GM23248 (cell line): ENCODE measurements around the gene MARCHF5. TPM values are rescaled to one million over a fixed set of nuclear protein-coding genes. Genes with fewer than 3 reads are reported as not detected.

ENCODE experiments used
- DNase-seq: peaks from one replicate; pipeline ENCODE4 v3.0.0-alpha.2; 2015
- H2AFZ ChIP-seq: fragments of 200-600 bp; sonication (generic); 2 replicates; pipeline ENCODE4 v1.6.1; 2016; ENCODE audit warnings: antibody characterized with exemption
- H3F3A ChIP-seq: fragments of 200-600 bp; sonication (generic); 2 replicates; pipeline ENCODE4 v1.6.1; 2016; ENCODE audit warnings: mild to moderate bottlenecking, antibody characterized with exemption, mixed run types; ENCODE audit not compliant: insufficient read depth
- H3K27ac ChIP-seq: fragments of 200-600 bp; sonication (generic); 2 replicates; pipeline ENCODE4 v1.5.1; 2016; ENCODE audit warnings: mild to moderate bottlenecking
- H3K27me3 ChIP-seq: fragments of 200-600 bp; sonication (generic); replicated peaks from 2 replicates; pipeline ENCODE4 v1.6.1; 2016; ENCODE audit warnings: mild to moderate bottlenecking; ENCODE audit not compliant: insufficient read depth
- H3K36me3 ChIP-seq: fragments of 200-600 bp; sonication (generic); 2 replicates; pipeline ENCODE4 v1.6.1; 2016; ENCODE audit warnings: low read depth, mild to moderate bottlenecking
- H3K4me1 ChIP-seq: fragments of 200-600 bp; sonication (generic); 2 replicates; pipeline ENCODE4 v1.6.1; 2016; ENCODE audit warnings: mild to moderate bottlenecking; ENCODE audit not compliant: insufficient read depth
- H3K4me2 ChIP-seq: fragments of 200-600 bp; sonication (generic); one replicate; pipeline ENCODE4 v1.6.1; 2016; ENCODE audit warnings: mild to moderate bottlenecking; ENCODE audit not compliant: unreplicated experiment
- H3K4me3 ChIP-seq: fragments of 200-600 bp; sonication (generic); 2 replicates; pipeline ENCODE4 v1.5.1; 2016; ENCODE audit warnings: mild to moderate bottlenecking
- H3K79me2 ChIP-seq: fragments of 200-600 bp; sonication (generic); 2 replicates; pipeline ENCODE4 v1.6.1; 2016; ENCODE audit warnings: mild to moderate bottlenecking; ENCODE audit not compliant: insufficient read depth
- H3K9ac ChIP-seq: fragments of 200-600 bp; sonication (generic); 2 replicates; pipeline ENCODE4 v1.6.1; 2016; ENCODE audit warnings: mild to moderate bottlenecking
- H3K9me2 ChIP-seq: fragments of 200-600 bp; sonication (generic); 2 replicates; pipeline ENCODE4 v1.6.1; 2016; ENCODE audit warnings: mixed run types, mild to moderate bottlenecking, moderate library complexity; ENCODE audit not compliant: insufficient read depth
- H3K9me3 ChIP-seq: fragments of 200-600 bp; sonication (generic); one replicate; pipeline ENCODE4 v1.6.1; 2017; ENCODE audit warnings: low read depth
- H4K20me1 ChIP-seq: fragments of 200-600 bp; sonication (generic); 2 replicates; pipeline ENCODE4 v1.6.0; 2016; ENCODE audit not compliant: insufficient read depth
- EZH2 ChIP-seq: fragments of 200-600 bp; sonication (generic); IDR thresholded peaks from 2 replicates; pipeline ENCODE4 v1.6.1; 2018; ENCODE audit warnings: antibody characterized with exemption, mild to moderate bottlenecking; ENCODE audit not compliant: insufficient read depth, poor library complexity, severe bottlenecking
- EZH2phosphoT487 ChIP-seq: fragments of 200-600 bp; sonication (generic); IDR thresholded peaks from 2 replicates; pipeline ENCODE4 v1.6.1; 2018; ENCODE audit warnings: antibody characterized with exemption, moderate library complexity, mild to moderate bottlenecking, low read depth; ENCODE audit not compliant: insufficient read depth
- WGBS, 2 experiments: methylation state at CpG; one replicate each; pipeline ENCODE4 v1.1.6; 2015 to 2017; ENCODE audit warnings: low lambda C conversion rate in 2 of 2, low coverage in 1 of 2; ENCODE audit errors: missing lambda C conversion rate in 2 of 2; 5-methylcytosine and 5-hydroxymethylcytosine counted together
- in situ Hi-C: fragments of 300-500 bp; cut with MboI; formaldehyde crosslinking; loops from 2 replicates; pipeline ENCODE4 v1.15.0; 2020
- polyA plus RNA-seq: library from polyadenylated mRNA; unstranded; fragments of >200 nt; fragmentation: Nextera tagmentation; extraction: Ambion mirVana; gene quantifications from 2 replicates; pipeline ENCODE4 v1.2.1, GENCODE V29; 2016
- total RNA-seq: library from RNA; depleted of rRNA; stranded (reverse); fragments of >200 nt; shearing (Covaris generic); gene quantifications from 2 replicates; pipeline ENCODE4 v1.2.3, GENCODE V29; 2014

MARCHF5 gene
- total and polyA plus RNA-seq, 2 experiments from 2014 or later: 14.2 to 41.4 TPM

DNA sequence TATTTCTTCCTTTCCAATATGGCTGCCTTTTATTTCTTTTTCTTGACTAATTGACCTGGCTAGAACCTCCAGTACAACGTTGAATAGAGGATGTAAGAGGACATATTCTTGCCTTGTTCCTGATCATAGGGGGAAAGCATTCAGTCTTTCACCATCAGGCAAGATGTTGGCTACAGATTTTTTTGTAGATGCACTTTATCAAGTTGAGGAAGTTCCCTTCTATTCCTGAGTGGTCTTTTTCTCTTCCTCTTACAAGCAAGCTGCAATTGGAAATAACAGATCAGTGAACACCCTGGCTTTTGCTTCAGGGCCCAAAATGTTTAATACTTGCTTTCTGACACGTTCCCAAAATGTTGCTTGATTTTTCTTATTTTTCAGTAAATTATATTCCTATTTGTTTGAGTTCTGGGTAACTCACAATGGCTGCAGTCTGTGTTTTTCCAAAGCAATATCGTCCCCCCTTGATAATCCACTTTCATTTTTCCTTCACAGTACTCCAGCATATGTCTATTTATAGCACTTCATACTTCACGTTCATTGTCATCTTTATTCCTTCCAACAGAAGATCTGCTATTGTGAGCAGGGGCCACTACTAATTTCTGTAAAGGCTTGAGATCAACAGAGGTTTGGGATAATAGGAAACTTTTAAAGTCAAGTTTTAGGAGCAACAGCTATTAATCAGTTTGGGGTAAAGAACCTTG lies 11.8 kb upstream of the MARCHF5 start:
- Histone ChIP-seq H2AFZ (0 out of 2 replicates have a peak overlapping the region, but pooled peaks have one; percentile 10), H3K4me2 (peak overlapping the region; percentile 18), H3K4me1 (no peaks in the 10 kb centered on the region), H3K36me3 (no peaks in the 10 kb centered on the region), H3K79me2 (no peaks in the 10 kb centered on the region), H3K27ac (no peak overlapping the region), H3K27me3 (no peaks in the 10 kb centered on the region), H3K9me3 (no peaks in the 10 kb centered on the region), H3K9ac (no peak overlapping the region), H4K20me1 (no peaks in the 10 kb centered on the region), H3K9me2 (no peaks in the 10 kb centered on the region), H3F3A (no peaks in the 10 kb centered on the region), H3K4me3 (0 out of 2 replicates have a peak overlapping the region, but pooled peaks have one; percentile 0)
- in situ Hi-C loops: no loop called here
- TF ChIP-seq EZH2: no peak
- TF ChIP-seq EZH2phosphoT487: no peak
- DNase-seq: peak; percentile 9
- WGBS, 2 experiments: 47 to 53% methylated on average over 4 of the region's 4 CpGs

- Histone ChIP-seq H3K27ac (no peak overlapping the region), H3K4me3 (no peak overlapping the region), H4K20me1 (no peaks in the 10 kb centered on the region), H3K79me2 (peaks cover 21% of the 10 kb centered on the region), H3K27me3 (no peaks in the 10 kb centered on the region), H2AFZ (no peak overlapping the region), H3K4me2 (no peak overlapping the region), H3F3A (no peaks in the 10 kb centered on the region), H3K4me1 (no peaks in the 10 kb centered on the region), H3K9me2 (no peaks in the 10 kb centered on the region), H3K9ac (no peak overlapping the region), H3K36me3 (no peaks in the 10 kb centered on the region), H3K9me3 (no peaks in the 10 kb centered on the region)
- no peak for DNase-seq
- no peak for TF ChIP-seq EZH2
- no peak for TF ChIP-seq EZH2phosphoT487
- in situ Hi-C loops: no loop called here
- WGBS, 2 experiments: 87 to 92% methylated on average over 9 to 10 of the region's 10 CpGs
These were observed 6.8 kb upstream of the MARCHF5 start for GRCh38 chr10:92284112-92284704.

DNA sequence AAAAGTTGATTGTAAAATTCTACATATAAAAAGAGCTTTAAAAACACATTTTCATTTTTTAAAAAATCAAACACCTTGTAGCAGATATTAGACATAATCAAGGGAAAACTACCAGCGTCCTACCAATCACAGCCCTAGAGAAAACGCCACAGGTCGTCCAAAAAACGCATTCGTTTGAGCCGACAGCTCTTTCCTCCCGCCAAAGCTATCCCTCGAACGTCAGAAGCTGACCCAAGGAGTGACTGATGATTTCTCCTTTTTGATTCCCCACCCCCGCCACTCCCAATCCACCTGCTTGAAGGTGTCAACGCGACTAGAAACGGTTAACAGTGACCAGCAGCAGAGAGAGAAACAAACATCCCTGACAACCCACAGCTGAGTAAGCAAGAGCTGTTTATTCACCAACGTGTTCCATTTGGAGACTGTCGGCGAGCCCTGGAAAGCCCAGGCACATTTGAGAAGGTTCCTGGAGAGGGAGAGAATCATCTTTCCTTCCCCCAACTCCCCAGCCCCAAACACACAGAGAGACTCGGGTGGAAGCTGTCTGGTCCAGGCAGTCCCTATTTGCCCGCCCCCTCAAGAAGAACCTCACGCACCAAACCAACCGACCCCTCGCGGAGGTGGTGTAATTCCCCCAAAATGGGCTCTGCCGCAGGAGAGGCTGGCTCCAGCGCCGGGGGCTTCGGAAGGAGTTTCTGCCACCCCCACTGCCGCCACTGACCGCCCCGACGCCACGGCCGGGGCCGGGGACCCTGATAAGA lies 711 bp upstream of the MARCHF5 start:
- in situ Hi-C loops: no loop called here
- Histone ChIP-seq H3K4me1 (peaks cover 14% of the 10 kb centered on the region; the same call in 1 of the 2 replicates), H3K27me3 (no peaks in the 10 kb centered on the region), H3K9me3 (no peaks in the 10 kb centered on the region), H3K4me3 (peak overlapping the region; percentile 95), H4K20me1 (peaks cover 5% of the 10 kb centered on the region; the same call in 1 of the 2 replicates), H3K9me2 (no peaks in the 10 kb centered on the region), H3K9ac (peak overlapping the region; percentile 95), H3F3A (peaks cover 17% of the 10 kb centered on the region; the same call in 1 of the 2 replicates), H3K4me2 (peak overlapping the region; percentile 87), H2AFZ (peak overlapping the region; percentile 99), H3K79me2 (peaks cover 63% of the 10 kb centered on the region), H3K36me3 (no peaks in the 10 kb centered on the region), H3K27ac (peak overlapping the region; percentile 74)
- TF ChIP-seq EZH2: no peak
- no peak for TF ChIP-seq EZH2phosphoT487
- WGBS, 2 experiments: 0 to 1% methylated on average over 33 of the region's 33 CpGs
- peak; percentile 75 for DNase-seq

DNA sequence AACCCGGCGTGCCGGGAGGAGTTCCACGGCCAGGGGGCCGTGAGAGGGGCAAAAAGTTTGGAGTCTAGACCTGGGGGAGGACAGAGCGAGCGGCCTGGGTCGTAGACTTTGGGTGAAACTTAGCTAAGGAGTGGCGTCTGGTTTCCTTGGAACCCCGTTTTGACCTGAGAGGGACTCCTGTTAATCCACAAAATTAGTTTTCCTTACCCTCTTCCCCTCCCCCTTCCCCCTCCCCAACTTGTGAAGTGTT lies 574 bp downstream of the MARCHF5 start:
- Histone ChIP-seq H3K79me2 (peaks cover 75% of the 10 kb centered on the region), H3K4me3 (peak overlapping the region; percentile 95)
- in situ Hi-C loops: no loop called here

More for the DNA sequence above, 574 bp downstream of the MARCHF5 start:
- 0 to 1% methylated on average over 8 to 10 of the region's 10 CpGs for WGBS, 2 experiments
- Histone ChIP-seq H3K9me2 (no peaks in the 10 kb centered on the region), H2AFZ (peak overlapping the region; percentile 99), H3K4me1 (peaks cover 14% of the 10 kb centered on the region; the same call in 1 of the 2 replicates), H3K27ac (peak overlapping the region; percentile 69), H3K9ac (peak overlapping the region; percentile 95), H3F3A (peaks cover 17% of the 10 kb centered on the region; the same call in 1 of the 2 replicates), H4K20me1 (peaks cover 5% of the 10 kb centered on the region; the same call in 1 of the 2 replicates), H3K4me2 (peak overlapping the region; percentile 83), H3K9me3 (no peaks in the 10 kb centered on the region), H3K36me3 (no peaks in the 10 kb centered on the region), H3K27me3 (no peaks in the 10 kb centered on the region)
- no peak for TF ChIP-seq EZH2phosphoT487
- no peak for DNase-seq
